IMR-90 (cell line): ENCODE measurements around the gene HES7. TPM values are rescaled to one million over a fixed set of nuclear protein-coding genes. Genes with fewer than 3 reads are reported as not detected.
A peak's percentile ranks its signal among the peaks of the same experiment; 100 is the strongest.

ENCODE experiments used
- ATAC-seq: fragments of 200-7000 bp; cut with Tn5 transposase; 2 replicates; pipeline ENCODE4 v1.9.1; 2020; ENCODE audit warnings: low read depth, mild to moderate bottlenecking, moderate library complexity
- BruUV-seq: library from RNA; stranded (reverse); fragments of 400-500 nt; replicated peaks from 2 replicates; lab custom pipeline; 2021; lab: Mats Ljungman, UMichigan
- CTCF ChIA-PET: fragments of 300-600 bp; formaldehyde crosslinking; extraction: SDS; loops from one replicate; lab custom pipeline; 2021; ENCODE audit warnings: antibody characterized with exemption; lab: Yijun Ruan, JAX
- POLR2A ChIA-PET: fragments of 300-600 bp; sonication (Branson Sonifier 250); formaldehyde crosslinking; loops from one replicate; lab custom pipeline; 2022; ENCODE audit warnings: antibody characterized with exemption; ENCODE audit not compliant: unreplicated experiment; lab: Charles Lee
- DNase-seq: peaks from one replicate; pipeline ENCODE4 v3.0.0; 2013
- H2AFZ ChIP-seq: replicated peaks from 2 replicates; pipeline ENCODE3; 2013; ENCODE audit warnings: low read length, mild to moderate bottlenecking; ENCODE audit not compliant: poor library complexity
- H2AK5ac ChIP-seq: 2 replicates; pipeline ENCODE4 v1.6.1; 2013; ENCODE audit warnings: low read depth, low read length, inconsistent platforms
- H2AK9ac ChIP-seq: replicated peaks from 2 replicates; pipeline ENCODE3; 2013; ENCODE audit warnings: mild to moderate bottlenecking, low read depth, low read length, moderate library complexity; ENCODE audit not compliant: poor library complexity
- H2BK120ac ChIP-seq: 2 replicates; pipeline ENCODE4 v1.6.1; 2013; ENCODE audit warnings: low read depth, low read length, inconsistent platforms
- H2BK15ac ChIP-seq: 3 replicates; pipeline ENCODE4 v1.6.1; 2013; ENCODE audit warnings: low read depth, low read length, inconsistent platforms
- H2BK20ac ChIP-seq: 2 replicates; pipeline ENCODE4 v1.6.1; 2013; ENCODE audit warnings: low read depth, mild to moderate bottlenecking, inconsistent platforms, low read length, moderate library complexity
- H2BK5ac ChIP-seq: 2 replicates; pipeline ENCODE4 v1.6.1; 2013; ENCODE audit warnings: mild to moderate bottlenecking, low read depth, low read length, inconsistent platforms; ENCODE audit not compliant: poor library complexity, severe bottlenecking
- H3K14ac ChIP-seq: replicated peaks from 2 replicates; pipeline ENCODE4 v1.6.1; 2013; ENCODE audit warnings: low read depth, low read length, inconsistent platforms
- H3K18ac ChIP-seq: 2 replicates; pipeline ENCODE4 v1.6.1; 2013; ENCODE audit warnings: low read depth, low read length, control low read depth
- H3K23ac ChIP-seq: 2 replicates; pipeline ENCODE4 v1.6.1; 2013; ENCODE audit warnings: low read depth, low read length, inconsistent platforms
- H3K27ac ChIP-seq: 2 replicates; pipeline ENCODE4 v1.5.1; 2013; ENCODE audit warnings: mild to moderate bottlenecking, control low read depth, low read length; ENCODE audit not compliant: insufficient read depth
- H3K27me3 ChIP-seq: 2 replicates; pipeline ENCODE4 v1.6.1; 2013; ENCODE audit warnings: low read length; ENCODE audit not compliant: control insufficient read depth, insufficient read depth
- H3K36me3 ChIP-seq: 2 replicates; pipeline ENCODE4 v1.6.1; 2013; ENCODE audit warnings: low read length, mixed read lengths; ENCODE audit not compliant: control insufficient read depth, insufficient read depth
- H3K4ac ChIP-seq: 2 replicates; pipeline ENCODE4 v1.6.1; 2013; ENCODE audit warnings: low read depth, low read length, inconsistent platforms
- H3K4me1 ChIP-seq: 2 replicates; pipeline ENCODE4 v1.6.1; 2013; ENCODE audit warnings: low read length, mixed read lengths; ENCODE audit not compliant: control insufficient read depth, insufficient read depth
- H3K4me2 ChIP-seq: 2 replicates; pipeline ENCODE4 v1.6.1; 2013; ENCODE audit warnings: low read depth, mild to moderate bottlenecking, control low read depth, low read length, moderate library complexity
- H3K4me3 ChIP-seq: 2 replicates; pipeline ENCODE4 v1.5.1; 2013; ENCODE audit warnings: low read depth, mild to moderate bottlenecking, control low read depth, low read length, moderate library complexity; ENCODE audit not compliant: insufficient read depth
- H3K56ac ChIP-seq: 2 replicates; pipeline ENCODE4 v1.6.1; 2013; ENCODE audit warnings: low read length, inconsistent platforms; ENCODE audit not compliant: insufficient read depth; ENCODE audit errors: extremely low read depth
- H3K79me1 ChIP-seq, 2 experiments: 2 replicates each; pipeline ENCODE4 v1.6.1; 2013; ENCODE audit warnings: low read length in 2 of 2, inconsistent platforms in 1 of 2, low read depth in 1 of 2
- H3K9ac ChIP-seq: 2 replicates; pipeline ENCODE4 v1.6.1; 2013; ENCODE audit warnings: low read depth, low read length, control low read depth
- H3K9me1 ChIP-seq: 2 replicates; pipeline ENCODE4 v1.6.1; 2013; ENCODE audit warnings: low read length, inconsistent platforms; ENCODE audit not compliant: insufficient read depth
- H3K9me3 ChIP-seq: 2 replicates; pipeline ENCODE4 v1.6.1; 2013; ENCODE audit warnings: low read length; ENCODE audit not compliant: control insufficient read depth, insufficient read depth
- H4K20me1 ChIP-seq: 2 replicates; pipeline ENCODE4 v1.6.1; 2013; ENCODE audit warnings: low read length, inconsistent platforms; ENCODE audit not compliant: insufficient read depth
- H4K5ac ChIP-seq: 2 replicates; pipeline ENCODE4 v1.6.1; 2013; ENCODE audit warnings: mild to moderate bottlenecking, low read depth, low read length, control low read depth
- H4K8ac ChIP-seq, 2 experiments: 2 replicates each; pipeline ENCODE4 v1.6.1; 2013; ENCODE audit warnings: low read depth in 2 of 2, low read length in 2 of 2, control low read depth in 1 of 2, inconsistent platforms in 1 of 2
- H4K91ac ChIP-seq: 2 replicates; pipeline ENCODE4 v1.6.1; 2013; ENCODE audit warnings: low read depth, low read length, inconsistent platforms; ENCODE audit not compliant: insufficient read depth
- CHD1 ChIP-seq: IDR thresholded peaks from 2 replicates; pipeline ENCODE4 v1.6.1; 2012; ENCODE audit warnings: low read depth, low read length, improper control_type of control experiment
- MAFK ChIP-seq: IDR thresholded peaks from 2 replicates; pipeline ENCODE4 v1.6.1; 2012; ENCODE audit warnings: low read depth, low read length, improper control_type of control experiment
- NFE2L2 ChIP-seq: fragments of 150-350 bp; IDR thresholded peaks from 2 replicates; pipeline ENCODE4 v1.6.1; 2016; ENCODE audit warnings: low read depth, mild to moderate bottlenecking, low read length
- POLR2A ChIP-seq: IDR thresholded peaks from 2 replicates; pipeline ENCODE4 v1.6.1; 2012; ENCODE audit warnings: mild to moderate bottlenecking, low read depth, low read length
- RCOR1 ChIP-seq: IDR thresholded peaks from 2 replicates; pipeline ENCODE4 v1.6.1; 2012; ENCODE audit warnings: mild to moderate bottlenecking, low read length, improper control_type of control experiment; ENCODE audit not compliant: insufficient replicate concordance
- WGBS, 2 experiments: methylation state at CpG; one replicate each; pipeline versions ENCODE4 v1.1.5 to v1.1.7; 2013; ENCODE audit warnings: missing lambda C conversion rate in 2 of 2; ENCODE audit not compliant: insufficient read length in 1 of 2; ENCODE audit errors: extremely low coverage in 2 of 2; 5-methylcytosine and 5-hydroxymethylcytosine counted together
- dilution Hi-C: fragments of 300-500 bp; cut with HindIII; formaldehyde crosslinking; loops from one replicate; pipeline ENCODE4 v1.14.3; 2018; ENCODE audit warnings: low sequenced_read_pairs; ENCODE audit not compliant: unreplicated experiment
- in situ Hi-C: fragments of 300-500 bp; cut with MboI; formaldehyde crosslinking; loops from 3 replicates; pipeline ENCODE4 v1.14.3; 2019; ENCODE audit warnings: low sequenced_read_pairs, inconsistent platforms, mixed read lengths
- intact Hi-C: fragments of 100-400 bp; cut with micrococcal nuclease; formaldehyde crosslinking; loops from 2 replicates; pipeline ENCODE4 v1.10.0; 2022
- polyA plus RNA-seq, 3 experiments: library from polyadenylated mRNA; depleted of rRNA; stranded (reverse); fragments of >200 nt; gene quantifications; 2 replicates each; pipeline ENCODE4 v1.2.3, GENCODE V29; 2012; ENCODE audit warnings: low replicate concordance in 1 of 3
- total RNA-seq: library from RNA; depleted of rRNA; stranded (reverse); fragments of >200 nt; gene quantifications from 2 replicates; pipeline ENCODE4 v1.2.3, GENCODE V29; 2012
- TF ChIP-seq, protein P1 (sequence below): fragments of 150-350 bp; IDR thresholded peaks from 2 replicates; pipeline ENCODE4 v1.6.1; 2017; ENCODE audit warnings: mild to moderate bottlenecking, antibody characterized with exemption, low read length, low read depth

The HES7 gene
- total and polyA plus RNA-seq, 2 of the 4 experiments (the other 2 are of a cell fraction) = 0.43 TPM; not detected in 1

DNA sequence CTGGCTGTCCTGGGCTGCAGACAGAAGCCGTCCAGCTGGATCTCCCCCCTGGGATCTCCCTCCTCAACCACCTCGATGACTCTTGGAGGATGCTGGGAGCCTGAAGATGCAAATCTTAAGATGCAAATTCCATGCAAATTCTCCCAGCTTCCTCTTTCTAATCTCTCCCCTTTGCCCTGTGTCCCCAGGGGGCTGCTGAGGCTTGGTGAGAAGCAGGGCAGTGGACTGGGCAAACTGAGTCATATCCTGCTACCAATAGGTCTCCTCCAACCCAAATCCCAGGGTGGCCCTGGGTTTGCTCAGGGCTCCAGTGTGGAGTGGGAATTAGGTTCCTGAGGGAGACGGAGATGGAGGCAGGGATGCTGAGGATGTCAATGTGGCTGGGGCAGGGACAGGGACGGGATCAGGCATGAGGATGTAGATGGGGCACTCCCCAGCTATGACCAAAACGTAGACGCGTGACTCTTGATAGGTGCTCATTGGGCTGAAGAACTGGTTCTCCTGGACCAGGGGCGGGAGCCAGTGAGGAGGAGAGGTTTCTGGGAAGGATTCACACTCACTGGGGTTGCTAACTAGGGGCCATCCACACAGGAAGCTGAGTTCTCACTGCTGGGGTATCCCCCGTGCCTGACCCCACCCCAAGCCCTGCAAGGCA, 32.7 kb downstream of the HES7 start:
- Histone ChIP-seq H3K36me3 (no peaks in the 10 kb centered on the region), H3K4me3 (no peak overlapping the region), H4K8ac (no peak overlapping the region), H4K5ac (no peak overlapping the region), H3K27ac (no peak overlapping the region), H2BK5ac (no peak overlapping the region), H3K4ac (no peak overlapping the region), H3K9me3 (no peaks in the 10 kb centered on the region), H3K9me1 (no peaks in the 10 kb centered on the region), H2AK9ac (peak overlapping the region; percentile 61), H2AK5ac (no peak overlapping the region), H2BK120ac (no peak overlapping the region), H3K18ac (no peak overlapping the region), H3K9ac (no peak overlapping the region), H2AFZ (no peak overlapping the region), H3K56ac (no peak overlapping the region), H3K27me3 (peaks cover 78% of the 10 kb centered on the region), H3K4me2 (no peak overlapping the region), H2BK15ac (no peak overlapping the region), H3K4me1 (no peaks in the 10 kb centered on the region), H4K91ac (no peak overlapping the region), H3K23ac (no peak overlapping the region), H3K14ac (no peak overlapping the region), H3K79me1 (no peaks in the 10 kb centered on the region), H2BK20ac (no peak overlapping the region), H4K20me1 (no peaks in the 10 kb centered on the region)
- in situ Hi-C loops = loop anchor here (25.0 kb wide), 2 partner anchors 221 to 671 kb away; partner anchors contain the start of genes ARHGEF15 and SPDYE4
- BruUV-seq = no TSS peak
- ATAC-seq (no peak), DNase-seq (no peak)
- intact Hi-C loops = no loop called here
- dilution Hi-C loops = no loop called here
- CTCF ChIA-PET = no interaction called here
- POLR2A ChIA-PET = no interaction called here
- TF ChIP-seq CHD1 = no peak
- no peak for TF ChIP-seq POLR2A
- TF ChIP-seq, protein P1, sequence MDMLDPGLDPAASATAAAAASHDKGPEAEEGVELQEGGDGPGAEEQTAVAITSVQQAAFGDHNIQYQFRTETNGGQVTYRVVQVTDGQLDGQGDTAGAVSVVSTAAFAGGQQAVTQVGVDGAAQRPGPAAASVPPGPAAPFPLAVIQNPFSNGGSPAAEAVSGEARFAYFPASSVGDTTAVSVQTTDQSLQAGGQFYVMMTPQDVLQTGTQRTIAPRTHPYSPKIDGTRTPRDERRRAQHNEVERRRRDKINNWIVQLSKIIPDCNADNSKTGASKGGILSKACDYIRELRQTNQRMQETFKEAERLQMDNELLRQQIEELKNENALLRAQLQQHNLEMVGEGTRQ = no peak
- TF ChIP-seq MAFK = no peak
- no peak for TF ChIP-seq RCOR1
- TF ChIP-seq NFE2L2 = no peak
- WGBS, 2 experiments = 0% methylated on average over 1 of the region's 9 CpGs; no CpG with 5 or more reads in 1 of the 2 experiments
